H9 (cell line): ENCODE results near the gene ARL4C. TPM values are rescaled to one million over a fixed set of nuclear protein-coding genes. Genes with fewer than 3 reads are reported as not detected.

Experiments
- DNase-seq: peaks from one replicate; pipeline ENCODE4 v3.0.0-alpha.2; 2017
- H2AFZ ChIP-seq: one replicate; pipeline ENCODE4 v1.6.1; 2013; ENCODE audit warnings: mild to moderate bottlenecking, low read length, control low read depth, moderate library complexity
- H2AK5ac ChIP-seq: 2 replicates; pipeline ENCODE4 v1.6.1; 2013; ENCODE audit warnings: low read length, control low read depth, mixed read lengths; ENCODE audit not compliant: insufficient read length
- H2BK120ac ChIP-seq: one replicate; pipeline ENCODE4 v1.6.1; 2013; ENCODE audit warnings: low read depth, mild to moderate bottlenecking, low read length, control low read depth, inconsistent platforms; ENCODE audit not compliant: poor library complexity, severe bottlenecking
- H2BK12ac ChIP-seq: 2 replicates; pipeline ENCODE4 v1.6.1; 2013; ENCODE audit warnings: low read length, control low read depth, mixed read lengths, low read depth; ENCODE audit not compliant: insufficient read length
- H2BK15ac ChIP-seq: 2 replicates; pipeline ENCODE4 v1.6.1; 2013; ENCODE audit warnings: low read depth, low read length, control low read depth
- H2BK20ac ChIP-seq: one replicate; pipeline ENCODE4 v1.6.1; 2013; ENCODE audit warnings: low read depth, mild to moderate bottlenecking, low read length, control low read depth, inconsistent platforms; ENCODE audit not compliant: poor library complexity, severe bottlenecking
- H2BK5ac ChIP-seq: 2 replicates; pipeline ENCODE4 v1.6.1; 2013; ENCODE audit warnings: low read length, control low read depth, mixed read lengths; ENCODE audit not compliant: insufficient read length
- H3K14ac ChIP-seq: 2 replicates; pipeline ENCODE4 v1.6.1; 2013; ENCODE audit warnings: low read length, control low read depth; ENCODE audit not compliant: insufficient read depth
- H3K18ac ChIP-seq: 2 replicates; pipeline ENCODE4 v1.6.1; 2013; ENCODE audit warnings: low read depth, mild to moderate bottlenecking, mixed read lengths, low read length, control low read depth; ENCODE audit not compliant: insufficient read length
- H3K23ac ChIP-seq: 2 replicates; pipeline ENCODE4 v1.6.1; 2013; ENCODE audit warnings: low read length, control low read depth, mixed read lengths, low read depth; ENCODE audit not compliant: insufficient read length
- H3K23me2 ChIP-seq: 2 replicates; pipeline ENCODE4 v1.6.1; 2013; ENCODE audit warnings: low read depth, mild to moderate bottlenecking, mixed read lengths, low read length, control low read depth; ENCODE audit not compliant: insufficient read length, poor library complexity, severe bottlenecking
- H3K27ac ChIP-seq: 2 replicates; pipeline ENCODE4 v1.5.1; 2013; ENCODE audit warnings: low read length, control low read depth, mixed read lengths, low read depth; ENCODE audit not compliant: insufficient read length
- H3K27me3 ChIP-seq: 2 replicates; pipeline ENCODE4 v1.6.1; 2013; ENCODE audit warnings: low read length, control low read depth, inconsistent platforms; ENCODE audit not compliant: insufficient read depth
- H3K4ac ChIP-seq: 2 replicates; pipeline ENCODE4 v1.6.1; 2013; ENCODE audit warnings: low read depth, mild to moderate bottlenecking, control low read depth, inconsistent platforms, low read length, moderate library complexity
- H3K4me1 ChIP-seq: 2 replicates; pipeline ENCODE4 v1.6.1; 2013; ENCODE audit warnings: low read length, control low read depth, inconsistent platforms; ENCODE audit not compliant: insufficient read depth
- H3K4me2 ChIP-seq: 2 replicates; pipeline ENCODE4 v1.6.1; 2013; ENCODE audit warnings: low read length, control low read depth, mixed read lengths; ENCODE audit not compliant: insufficient read length, insufficient read depth
- H3K56ac ChIP-seq: 2 replicates; pipeline ENCODE4 v1.6.1; 2013; ENCODE audit warnings: low read depth, mild to moderate bottlenecking, mixed read lengths, low read length, control low read depth; ENCODE audit not compliant: insufficient read length
- H3K79me1 ChIP-seq: 2 replicates; pipeline ENCODE4 v1.6.1; 2013; ENCODE audit warnings: low read depth, mild to moderate bottlenecking, moderate library complexity, low read length, control low read depth, inconsistent platforms; ENCODE audit not compliant: insufficient read depth, poor library complexity, severe bottlenecking
- H3K79me2 ChIP-seq: 2 replicates; pipeline ENCODE4 v1.6.1; 2013; ENCODE audit warnings: low read length, control low read depth, inconsistent platforms; ENCODE audit not compliant: insufficient read depth
- H3K9ac ChIP-seq: 2 replicates; pipeline ENCODE4 v1.6.1; 2013; ENCODE audit warnings: low read length, control low read depth, mixed read lengths; ENCODE audit not compliant: insufficient read length; ENCODE audit errors: extremely low read depth
- H3K9me3 ChIP-seq: one replicate; pipeline ENCODE4 v1.6.1; 2013; ENCODE audit warnings: low read depth, low read length, inconsistent platforms; ENCODE audit not compliant: control insufficient read depth
- H3T11ph ChIP-seq: one replicate; pipeline ENCODE4 v1.6.1; 2013; ENCODE audit warnings: mild to moderate bottlenecking, low read length, control low read depth, inconsistent platforms
- H4K20me1 ChIP-seq: one replicate; pipeline ENCODE4 v1.6.1; 2013; ENCODE audit not compliant: control insufficient read depth, insufficient read length, insufficient read depth
- H4K5ac ChIP-seq: 2 replicates; pipeline ENCODE4 v1.6.1; 2013; ENCODE audit warnings: low read depth, mild to moderate bottlenecking, mixed read lengths, low read length, control low read depth; ENCODE audit not compliant: insufficient read length
- H4K8ac ChIP-seq: replicated peaks from 2 replicates; pipeline ENCODE4 v1.6.1; 2013; ENCODE audit warnings: low read length, control low read depth, mixed read lengths, low read depth; ENCODE audit not compliant: insufficient read length
- H4K91ac ChIP-seq: 2 replicates; pipeline ENCODE4 v1.6.1; 2013; ENCODE audit warnings: low read depth, mild to moderate bottlenecking, moderate library complexity, mixed read lengths, low read length, control low read depth; ENCODE audit not compliant: insufficient read length
- H3K27ac Mint-ChIP-seq, 3 experiments: 2 replicates in 2 of 3; 3 replicates in 1 of 3; pipeline ENCODE4 v1.8.0; 2020 to 2021; ENCODE audit warnings: mixed read lengths in 3 of 3, mild to moderate bottlenecking in 1 of 3, moderate library complexity in 1 of 3
- H3K27me3 Mint-ChIP-seq: 2 replicates; pipeline ENCODE4 v1.8.0; 2021; ENCODE audit warnings: low read depth, mild to moderate bottlenecking, moderate library complexity, mixed read lengths
- H3K36me3 Mint-ChIP-seq, 3 experiments: 2 replicates in 2 of 3; 3 replicates in 1 of 3; pipeline ENCODE4 v1.8.0; 2020 to 2021; ENCODE audit warnings: low read depth in 3 of 3, mixed read lengths in 3 of 3; ENCODE audit not compliant: insufficient read depth in 1 of 3
- H3K4me1 Mint-ChIP-seq, 2 experiments: 2 replicates each; pipeline ENCODE4 v1.8.0; 2020; ENCODE audit warnings: mixed read lengths in 2 of 2
- H3K4me3 Mint-ChIP-seq, 2 experiments: 2 replicates in 1 of 2; 3 replicates in 1 of 2; pipeline ENCODE4 v1.8.0; 2020 to 2021; ENCODE audit warnings: mild to moderate bottlenecking in 2 of 2, mixed read lengths in 2 of 2, moderate library complexity in 1 of 2
- H3K9me3 Mint-ChIP-seq, 2 experiments: 2 replicates in 1 of 2; 3 replicates in 1 of 2; pipeline ENCODE4 v1.8.0; 2020; ENCODE audit warnings: mild to moderate bottlenecking in 2 of 2, mixed read lengths in 2 of 2, moderate library complexity in 1 of 2
- WGBS: extraction: QIAGEN DNeasy Blood & Tissue Kit; methylation state at CpG from one replicate; pipeline ENCODE4 v1.1.7; 2013; ENCODE audit warnings: missing lambda C conversion rate, low lambda C conversion rate, mixed read lengths; ENCODE audit not compliant: insufficient read length; ENCODE audit errors: extremely low coverage; 5-methylcytosine and 5-hydroxymethylcytosine counted together
- total RNA-seq: library from RNA; stranded (reverse); gene quantifications from 2 replicates; pipeline ENCODE4 v1.2.1, GENCODE V29; 2021
- TF ChIP-seq, protein P1 (sequence below): fragments of 200-600 bp; sonication (generic); conservative IDR thresholded peaks from 3 replicates; pipeline ENCODE4 v1.8.0; 2021; ENCODE audit warnings: antibody characterized with exemption, mild to moderate bottlenecking

Gene ARL4C
- total RNA-seq, 1 experiment from 2014 or later = 12.0 TPM

DNA sequence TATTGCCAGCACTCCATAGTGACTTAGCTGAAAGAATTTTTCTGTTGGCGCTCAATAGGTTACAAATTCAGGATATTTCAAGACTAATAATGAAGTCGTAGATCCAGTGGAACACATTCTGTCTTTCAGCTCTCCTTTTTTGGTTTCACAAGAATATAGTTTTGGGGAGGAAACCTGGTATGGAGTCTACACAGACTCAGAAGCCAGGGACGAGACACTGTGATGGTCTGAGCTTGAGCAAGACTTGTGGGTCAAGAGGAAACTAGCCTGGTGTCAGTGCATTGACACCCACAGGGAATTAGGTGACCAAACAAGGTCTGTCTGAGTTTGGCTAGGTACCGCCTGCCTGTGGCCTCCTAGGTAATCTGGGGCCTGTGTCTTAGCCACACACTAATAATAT, 26.9 kb downstream of the ARL4C start:
- Histone ChIP-seq H4K5ac (no peak overlapping the region), H3K79me1 (no peaks in the 10 kb centered on the region), H3K79me2 (no peaks in the 10 kb centered on the region), H2AK5ac (no peak overlapping the region), H3K9me3 (no peaks in the 10 kb centered on the region), H3K9ac (no peak overlapping the region), H2BK15ac (no peak overlapping the region), H3K18ac (no peak overlapping the region), H2AFZ (no peak overlapping the region), H3K4me2 (no peak overlapping the region), H4K20me1 (no peaks in the 10 kb centered on the region), H3K4ac (no peak overlapping the region), H3K4me1 (no peaks in the 10 kb centered on the region), H4K8ac (no peak overlapping the region), H2BK120ac (no peak overlapping the region), H3K23me2 (no peaks in the 10 kb centered on the region), H3K56ac (no peak overlapping the region), H2BK20ac (no peak overlapping the region), H3K27me3 (no peaks in the 10 kb centered on the region), H3K14ac (no peak overlapping the region), H2BK12ac (no peak overlapping the region), H3K27ac (no peak overlapping the region), H3T11ph (no peak overlapping the region), H4K91ac (no peak overlapping the region), H3K23ac (no peak overlapping the region), H2BK5ac (no peak overlapping the region)
- Mint-ChIP-seq H3K36me3 (no peaks in the 10 kb centered on the region; a peak in 2 of 7 replicates), H3K4me1 (no peaks in the 10 kb centered on the region), H3K27ac (no peak overlapping the region), H3K9me3 (peaks cover 2 to 3% of the 10 kb centered on the region in 2 experiments; a peak in 3 of 5 replicates), H3K27me3 (peaks cover 19% of the 10 kb centered on the region), H3K4me3 (no peak overlapping the region)
- TF ChIP-seq, protein P1, sequence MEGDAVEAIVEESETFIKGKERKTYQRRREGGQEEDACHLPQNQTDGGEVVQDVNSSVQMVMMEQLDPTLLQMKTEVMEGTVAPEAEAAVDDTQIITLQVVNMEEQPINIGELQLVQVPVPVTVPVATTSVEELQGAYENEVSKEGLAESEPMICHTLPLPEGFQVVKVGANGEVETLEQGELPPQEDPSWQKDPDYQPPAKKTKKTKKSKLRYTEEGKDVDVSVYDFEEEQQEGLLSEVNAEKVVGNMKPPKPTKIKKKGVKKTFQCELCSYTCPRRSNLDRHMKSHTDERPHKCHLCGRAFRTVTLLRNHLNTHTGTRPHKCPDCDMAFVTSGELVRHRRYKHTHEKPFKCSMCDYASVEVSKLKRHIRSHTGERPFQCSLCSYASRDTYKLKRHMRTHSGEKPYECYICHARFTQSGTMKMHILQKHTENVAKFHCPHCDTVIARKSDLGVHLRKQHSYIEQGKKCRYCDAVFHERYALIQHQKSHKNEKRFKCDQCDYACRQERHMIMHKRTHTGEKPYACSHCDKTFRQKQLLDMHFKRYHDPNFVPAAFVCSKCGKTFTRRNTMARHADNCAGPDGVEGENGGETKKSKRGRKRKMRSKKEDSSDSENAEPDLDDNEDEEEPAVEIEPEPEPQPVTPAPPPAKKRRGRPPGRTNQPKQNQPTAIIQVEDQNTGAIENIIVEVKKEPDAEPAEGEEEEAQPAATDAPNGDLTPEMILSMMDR = no peak
- no peak for DNase-seq
- WGBS = no CpG with 5 or more reads among the region's 4 CpGs
